Body of pancreas (tissue), 4 donors: ENCODE data around the gene WDR11.

Source experiments
- POLR2A ChIP-seq, 3 donors: fragments of 450-650 bp; IDR thresholded peaks; one replicate each; pipeline ENCODE4 v1.6.1; 2016; ENCODE audit warnings: antibody characterized with exemption in 3 of 3, mild to moderate bottlenecking in 2 of 3
- TF ChIP-seq, protein P1 (sequence below), 7 experiments: fragments of 450-650 bp in 4 of 7; fragments of 200-600 bp in 3 of 7; sonication (generic) in 3 of 7; IDR thresholded peaks; one replicate each; pipeline ENCODE4 v1.5.1; 2016 to 2019; ENCODE audit warnings: antibody characterized with exemption in 7 of 7

DNA sequence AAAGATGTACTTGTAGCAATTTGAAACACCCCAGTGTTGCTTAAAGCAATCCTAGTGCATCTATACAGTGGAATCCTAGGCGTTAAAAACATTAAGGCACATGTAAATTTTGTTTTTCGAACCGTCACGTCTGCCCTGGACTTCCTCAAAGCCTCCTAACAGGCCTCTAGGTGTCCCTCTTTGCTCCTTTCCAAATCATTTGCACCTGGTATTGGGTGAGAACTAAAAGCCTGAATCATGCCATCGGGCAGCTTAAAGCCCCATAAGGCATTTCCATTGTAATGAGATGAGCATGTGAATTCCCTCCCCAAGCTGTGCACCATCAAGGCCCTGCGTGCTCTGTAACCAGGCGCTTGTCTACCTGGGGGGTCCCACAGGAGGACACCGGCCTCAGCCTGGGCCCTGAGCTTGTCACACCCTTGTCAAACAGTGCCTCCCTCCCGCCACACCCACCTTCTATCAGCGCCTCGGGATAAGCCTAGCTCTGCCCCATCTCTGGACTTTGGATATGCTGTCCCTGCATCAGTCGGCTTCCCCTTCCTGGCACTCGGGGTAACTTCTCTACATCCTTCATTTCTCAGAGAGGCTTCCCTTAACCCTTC is 89.2 kb downstream of the WDR11 start:
- TF ChIP-seq POLR2A (IDR thresholded peaks at IDR 0.05), result no peak
- TF ChIP-seq, protein P1, sequence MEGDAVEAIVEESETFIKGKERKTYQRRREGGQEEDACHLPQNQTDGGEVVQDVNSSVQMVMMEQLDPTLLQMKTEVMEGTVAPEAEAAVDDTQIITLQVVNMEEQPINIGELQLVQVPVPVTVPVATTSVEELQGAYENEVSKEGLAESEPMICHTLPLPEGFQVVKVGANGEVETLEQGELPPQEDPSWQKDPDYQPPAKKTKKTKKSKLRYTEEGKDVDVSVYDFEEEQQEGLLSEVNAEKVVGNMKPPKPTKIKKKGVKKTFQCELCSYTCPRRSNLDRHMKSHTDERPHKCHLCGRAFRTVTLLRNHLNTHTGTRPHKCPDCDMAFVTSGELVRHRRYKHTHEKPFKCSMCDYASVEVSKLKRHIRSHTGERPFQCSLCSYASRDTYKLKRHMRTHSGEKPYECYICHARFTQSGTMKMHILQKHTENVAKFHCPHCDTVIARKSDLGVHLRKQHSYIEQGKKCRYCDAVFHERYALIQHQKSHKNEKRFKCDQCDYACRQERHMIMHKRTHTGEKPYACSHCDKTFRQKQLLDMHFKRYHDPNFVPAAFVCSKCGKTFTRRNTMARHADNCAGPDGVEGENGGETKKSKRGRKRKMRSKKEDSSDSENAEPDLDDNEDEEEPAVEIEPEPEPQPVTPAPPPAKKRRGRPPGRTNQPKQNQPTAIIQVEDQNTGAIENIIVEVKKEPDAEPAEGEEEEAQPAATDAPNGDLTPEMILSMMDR (IDR thresholded peaks at IDR 0.05), result no peak
